Neural cell (in vitro differentiated cells): Measurements from ENCODE around the gene LPGAT1. TPM values are rescaled to one million over a fixed set of nuclear protein-coding genes. Genes with fewer than 3 reads are reported as not detected.

Experiments used
- H2AFZ ChIP-seq: fragments of 200-600, 300-800 bp; sonication (generic), shearing (Covaris generic); 2 replicates; pipeline ENCODE4 v1.6.0; 2014; ENCODE audit warnings: low read depth, mild to moderate bottlenecking, antibody characterized with exemption, low read length, moderate library complexity
- H3F3A ChIP-seq: fragments of 200-600 bp; shearing (Covaris generic); 2 replicates; pipeline ENCODE4 v1.6.1; 2016; ENCODE audit warnings: mild to moderate bottlenecking, moderate library complexity, mixed read lengths, antibody characterized with exemption, low read length; ENCODE audit not compliant: insufficient read depth, poor library complexity, severe bottlenecking
- H3K27ac ChIP-seq: fragments of 200-600, 300-800 bp; sonication (generic), shearing (Covaris generic); 2 replicates; pipeline ENCODE4 v1.5.1; 2014; ENCODE audit warnings: mild to moderate bottlenecking, low read length, moderate library complexity
- H3K27me3 ChIP-seq: fragments of 300-800, 200-600 bp; sonication (generic), shearing (Covaris generic); 2 replicates; pipeline ENCODE4 v1.6.0; 2014; ENCODE audit warnings: mild to moderate bottlenecking, low read depth, low read length, moderate library complexity; ENCODE audit not compliant: insufficient read depth
- H3K36me3 ChIP-seq: fragments of 300-800, 200-600 bp; sonication (generic), shearing (Covaris generic); 2 replicates; pipeline ENCODE4 v1.5.1; 2014; ENCODE audit warnings: mild to moderate bottlenecking, antibody characterized with exemption, low read length, moderate library complexity; ENCODE audit not compliant: insufficient read depth
- H3K4me2 ChIP-seq: fragments of 300-800, 200-600 bp; sonication (generic), shearing (Covaris generic); 2 replicates; pipeline ENCODE4 v1.6.0; 2014; ENCODE audit warnings: mild to moderate bottlenecking, low read length
- H3K4me3 ChIP-seq: fragments of 300-800, 200-600 bp; sonication (generic), shearing (Covaris generic); 2 replicates; pipeline ENCODE4 v1.5.1; 2014; ENCODE audit warnings: mild to moderate bottlenecking, low read length, moderate library complexity
- H3K79me2 ChIP-seq: fragments of 200-600 bp; shearing (Covaris generic); replicated peaks from 2 replicates; pipeline ENCODE4 v1.6.0; 2014; ENCODE audit warnings: mild to moderate bottlenecking, low read length, moderate library complexity; ENCODE audit not compliant: insufficient read depth
- H3K9ac ChIP-seq: fragments of 300-800, 200-600 bp; sonication (generic), shearing (Covaris generic); 2 replicates; pipeline ENCODE4 v1.6.1; 2016; ENCODE audit warnings: mild to moderate bottlenecking, low read length, mixed read lengths
- H3K9me2 ChIP-seq: fragments of 200-600 bp; shearing (Covaris generic); 2 replicates; pipeline ENCODE4 v1.6.1; 2016; ENCODE audit warnings: mild to moderate bottlenecking, low read length, mixed read lengths; ENCODE audit not compliant: insufficient read depth
- H3K9me3 ChIP-seq: fragments of 200-600, 300-800 bp; sonication (generic), shearing (Covaris generic); 2 replicates; pipeline ENCODE4 v1.6.1; 2016; ENCODE audit warnings: mild to moderate bottlenecking, mixed run types, low read length, moderate library complexity, mixed read lengths
- H4K20me1 ChIP-seq: fragments of 200-600 bp; shearing (Covaris generic); 2 replicates; pipeline ENCODE4 v1.6.1; 2016; ENCODE audit warnings: mild to moderate bottlenecking, mixed run types; ENCODE audit not compliant: insufficient read depth
- EP300 ChIP-seq: fragments of 450-650 bp; conservative IDR thresholded peaks from 2 replicates; pipeline ENCODE4 v1.6.1; 2014; ENCODE audit warnings: antibody characterized with exemption, mild to moderate bottlenecking, moderate library complexity; ENCODE audit not compliant: poor library complexity, severe bottlenecking
- EZH2 ChIP-seq: fragments of 200-600, 300-800 bp; shearing (Covaris generic), sonication (generic); IDR thresholded peaks from 2 replicates; pipeline ENCODE4 v1.6.1; 2014; ENCODE audit warnings: antibody characterized with exemption, low read length, borderline replicate concordance, mild to moderate bottlenecking; ENCODE audit not compliant: insufficient read depth, poor library complexity, severe bottlenecking
- MXI1 ChIP-seq: fragments of 450-650 bp; conservative IDR thresholded peaks from 2 replicates; pipeline ENCODE4 v1.6.1; 2014; ENCODE audit warnings: antibody characterized with exemption, mild to moderate bottlenecking; ENCODE audit not compliant: poor library complexity, severe bottlenecking
- POLR2AphosphoS5 ChIP-seq: IDR thresholded peaks from 2 replicates; pipeline ENCODE4 v1.6.1; 2012
- RAD21 ChIP-seq: fragments of 450-650 bp; conservative IDR thresholded peaks from 2 replicates; pipeline ENCODE4 v1.6.1; 2014; ENCODE audit warnings: antibody characterized with exemption, mild to moderate bottlenecking, moderate library complexity
- SMC3 ChIP-seq: fragments of 450-650 bp; conservative IDR thresholded peaks from 2 replicates; pipeline ENCODE4 v1.6.1; 2014; ENCODE audit warnings: antibody characterized with exemption, mild to moderate bottlenecking, moderate library complexity; ENCODE audit not compliant: poor library complexity
- TAF1 ChIP-seq: IDR thresholded peaks from 2 replicates; pipeline ENCODE4 v1.6.1; 2012; ENCODE audit warnings: low read depth
- polyA plus RNA-seq: library from polyadenylated mRNA; depleted of rRNA; stranded (reverse); fragments of >200 nt; gene quantifications from 2 replicates; pipeline ENCODE4 v1.2.3, GENCODE V29; 2014
- TF ChIP-seq, protein P1 (sequence below): IDR thresholded peaks from 2 replicates; pipeline ENCODE4 v1.6.1; 2012; ENCODE audit warnings: borderline replicate concordance
- TF ChIP-seq, protein P2 (sequence below): fragments of 450-650 bp; IDR thresholded peaks from 2 replicates; pipeline ENCODE4 v1.5.1; 2014; ENCODE audit warnings: antibody characterized with exemption, mild to moderate bottlenecking, moderate library complexity; ENCODE audit not compliant: poor library complexity, severe bottlenecking

LPGAT1 gene
- polyA plus RNA-seq, 1 donor from 2014 or later, result 53.1 TPM

DNA sequence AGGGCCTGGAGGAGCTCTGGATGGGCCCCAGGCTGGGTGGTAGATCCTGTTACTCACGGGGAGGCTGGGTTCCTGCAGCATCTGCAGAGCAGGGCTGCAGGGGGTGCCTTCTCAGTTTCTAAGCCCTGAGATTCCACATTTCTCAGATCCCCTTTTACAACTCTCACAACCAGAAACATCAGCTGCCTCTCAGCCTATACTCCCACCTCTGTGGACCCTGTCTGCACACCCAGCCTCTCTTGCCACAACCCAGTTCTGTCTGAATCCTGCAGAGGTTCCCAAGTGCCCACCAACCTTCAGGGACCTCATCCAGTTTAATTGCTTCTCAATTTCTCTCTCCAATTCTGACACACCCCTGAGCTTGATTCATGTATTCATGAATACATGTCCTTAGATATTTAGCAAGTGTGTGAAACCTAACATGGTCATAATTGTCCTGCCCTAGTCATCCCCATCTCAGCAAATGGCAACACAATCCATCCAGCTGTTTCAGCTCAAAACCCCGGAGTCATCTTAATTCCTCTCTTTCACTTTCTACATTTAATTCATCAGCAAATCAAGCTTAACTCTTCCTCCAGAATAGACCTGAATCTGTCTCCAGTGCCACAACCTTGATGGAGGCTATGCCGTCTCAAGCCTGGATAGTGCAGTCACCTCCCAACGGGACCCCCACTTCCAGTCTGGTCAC lies 98.1 kb downstream of the LPGAT1 start:
- no peaks in the 10 kb centered on the region for H3K79me2 ChIP-seq
- H3K9me2 ChIP-seq, result no peaks in the 10 kb centered on the region
- no peaks in the 10 kb centered on the region for H3K36me3 ChIP-seq
- H3K9ac ChIP-seq, result no peak overlapping the region
- no peaks in the 10 kb centered on the region for H3K27me3 ChIP-seq
- H3K27ac ChIP-seq, result no peak overlapping the region
- no peak overlapping the region for H3K4me3 ChIP-seq
- H3F3A ChIP-seq, result no peaks in the 10 kb centered on the region
- no peaks in the 10 kb centered on the region for H4K20me1 ChIP-seq
- H2AFZ ChIP-seq, result no peak overlapping the region
- no peaks in the 10 kb centered on the region for H3K9me3 ChIP-seq
- H3K4me2 ChIP-seq, result no peak overlapping the region
- TF ChIP-seq, protein P1, sequence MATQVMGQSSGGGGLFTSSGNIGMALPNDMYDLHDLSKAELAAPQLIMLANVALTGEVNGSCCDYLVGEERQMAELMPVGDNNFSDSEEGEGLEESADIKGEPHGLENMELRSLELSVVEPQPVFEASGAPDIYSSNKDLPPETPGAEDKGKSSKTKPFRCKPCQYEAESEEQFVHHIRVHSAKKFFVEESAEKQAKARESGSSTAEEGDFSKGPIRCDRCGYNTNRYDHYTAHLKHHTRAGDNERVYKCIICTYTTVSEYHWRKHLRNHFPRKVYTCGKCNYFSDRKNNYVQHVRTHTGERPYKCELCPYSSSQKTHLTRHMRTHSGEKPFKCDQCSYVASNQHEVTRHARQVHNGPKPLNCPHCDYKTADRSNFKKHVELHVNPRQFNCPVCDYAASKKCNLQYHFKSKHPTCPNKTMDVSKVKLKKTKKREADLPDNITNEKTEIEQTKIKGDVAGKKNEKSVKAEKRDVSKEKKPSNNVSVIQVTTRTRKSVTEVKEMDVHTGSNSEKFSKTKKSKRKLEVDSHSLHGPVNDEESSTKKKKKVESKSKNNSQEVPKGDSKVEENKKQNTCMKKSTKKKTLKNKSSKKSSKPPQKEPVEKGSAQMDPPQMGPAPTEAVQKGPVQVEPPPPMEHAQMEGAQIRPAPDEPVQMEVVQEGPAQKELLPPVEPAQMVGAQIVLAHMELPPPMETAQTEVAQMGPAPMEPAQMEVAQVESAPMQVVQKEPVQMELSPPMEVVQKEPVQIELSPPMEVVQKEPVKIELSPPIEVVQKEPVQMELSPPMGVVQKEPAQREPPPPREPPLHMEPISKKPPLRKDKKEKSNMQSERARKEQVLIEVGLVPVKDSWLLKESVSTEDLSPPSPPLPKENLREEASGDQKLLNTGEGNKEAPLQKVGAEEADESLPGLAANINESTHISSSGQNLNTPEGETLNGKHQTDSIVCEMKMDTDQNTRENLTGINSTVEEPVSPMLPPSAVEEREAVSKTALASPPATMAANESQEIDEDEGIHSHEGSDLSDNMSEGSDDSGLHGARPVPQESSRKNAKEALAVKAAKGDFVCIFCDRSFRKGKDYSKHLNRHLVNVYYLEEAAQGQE, result no peak
- no peak for TF ChIP-seq MXI1
- TF ChIP-seq RAD21, result no peak
- TF ChIP-seq EP300, result no peak
- no peak for TF ChIP-seq POLR2AphosphoS5
- TF ChIP-seq EZH2, result no peak
- TF ChIP-seq SMC3, result no peak
- TF ChIP-seq TAF1, result no peak
- TF ChIP-seq, protein P2, sequence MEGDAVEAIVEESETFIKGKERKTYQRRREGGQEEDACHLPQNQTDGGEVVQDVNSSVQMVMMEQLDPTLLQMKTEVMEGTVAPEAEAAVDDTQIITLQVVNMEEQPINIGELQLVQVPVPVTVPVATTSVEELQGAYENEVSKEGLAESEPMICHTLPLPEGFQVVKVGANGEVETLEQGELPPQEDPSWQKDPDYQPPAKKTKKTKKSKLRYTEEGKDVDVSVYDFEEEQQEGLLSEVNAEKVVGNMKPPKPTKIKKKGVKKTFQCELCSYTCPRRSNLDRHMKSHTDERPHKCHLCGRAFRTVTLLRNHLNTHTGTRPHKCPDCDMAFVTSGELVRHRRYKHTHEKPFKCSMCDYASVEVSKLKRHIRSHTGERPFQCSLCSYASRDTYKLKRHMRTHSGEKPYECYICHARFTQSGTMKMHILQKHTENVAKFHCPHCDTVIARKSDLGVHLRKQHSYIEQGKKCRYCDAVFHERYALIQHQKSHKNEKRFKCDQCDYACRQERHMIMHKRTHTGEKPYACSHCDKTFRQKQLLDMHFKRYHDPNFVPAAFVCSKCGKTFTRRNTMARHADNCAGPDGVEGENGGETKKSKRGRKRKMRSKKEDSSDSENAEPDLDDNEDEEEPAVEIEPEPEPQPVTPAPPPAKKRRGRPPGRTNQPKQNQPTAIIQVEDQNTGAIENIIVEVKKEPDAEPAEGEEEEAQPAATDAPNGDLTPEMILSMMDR, result no peak

DNA sequence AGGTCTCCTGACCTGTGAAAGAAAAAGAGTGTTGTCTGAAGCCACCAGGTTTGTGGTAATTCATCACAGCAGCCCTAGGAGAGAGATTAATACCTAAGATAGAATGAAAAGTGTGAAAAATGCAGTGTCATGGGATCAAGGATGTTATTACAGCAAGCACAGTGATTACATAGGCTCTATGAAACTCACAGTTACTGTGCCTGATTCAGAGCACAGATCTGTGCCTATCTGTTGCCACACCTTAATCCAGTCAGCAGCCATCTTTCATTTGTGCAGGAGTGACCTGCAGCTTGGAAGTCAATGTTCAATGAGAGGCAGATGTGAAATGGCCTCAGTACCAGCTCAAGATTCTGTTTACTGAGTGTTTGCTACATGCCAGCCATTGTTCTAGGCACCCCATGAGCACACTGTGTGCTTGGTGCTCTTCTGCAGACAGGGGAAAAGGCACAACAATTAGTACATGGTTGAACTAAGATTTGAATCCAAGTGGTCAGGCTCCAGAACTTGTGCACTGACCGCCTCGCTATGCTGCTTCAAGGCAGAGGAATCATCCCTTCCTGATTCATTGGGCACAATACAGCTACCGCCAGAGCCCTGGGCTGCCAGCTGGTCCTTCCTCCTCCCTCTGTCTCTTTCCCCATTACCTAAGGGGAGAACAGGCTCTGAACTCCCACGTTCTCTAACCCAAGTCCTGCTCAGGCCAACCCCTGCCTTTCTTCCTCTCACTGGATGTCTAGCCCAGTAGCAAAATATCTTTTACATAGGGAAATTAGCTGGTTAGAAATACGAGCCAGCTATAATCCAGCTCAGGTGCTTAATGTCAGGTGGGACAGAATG lies 98.9 kb downstream of the LPGAT1 start:
- Histone ChIP-seq H2AFZ (no peak overlapping the region), H3K9me2 (no peaks in the 10 kb centered on the region), H4K20me1 (no peaks in the 10 kb centered on the region), H3K36me3 (no peaks in the 10 kb centered on the region), H3K4me3 (no peak overlapping the region), H3K9me3 (no peaks in the 10 kb centered on the region), H3K27ac (no peak overlapping the region), H3K4me2 (no peak overlapping the region), H3K27me3 (no peaks in the 10 kb centered on the region), H3F3A (no peaks in the 10 kb centered on the region), H3K79me2 (no peaks in the 10 kb centered on the region), H3K9ac (no peak overlapping the region)
- TF ChIP-seq POLR2AphosphoS5 (no peak), SMC3 (no peak), TAF1 (no peak), RAD21 (no peak), EP300 (no peak), EZH2 (no peak), MXI1 (no peak)
- TF ChIP-seq, protein P1, result no peak
- TF ChIP-seq, protein P2, result no peak
